Measurements from ENCODE around the gene GPR34.
A peak's percentile ranks its signal among the peaks of the same experiment; 100 is the strongest.

The GPR34 gene

DNA sequence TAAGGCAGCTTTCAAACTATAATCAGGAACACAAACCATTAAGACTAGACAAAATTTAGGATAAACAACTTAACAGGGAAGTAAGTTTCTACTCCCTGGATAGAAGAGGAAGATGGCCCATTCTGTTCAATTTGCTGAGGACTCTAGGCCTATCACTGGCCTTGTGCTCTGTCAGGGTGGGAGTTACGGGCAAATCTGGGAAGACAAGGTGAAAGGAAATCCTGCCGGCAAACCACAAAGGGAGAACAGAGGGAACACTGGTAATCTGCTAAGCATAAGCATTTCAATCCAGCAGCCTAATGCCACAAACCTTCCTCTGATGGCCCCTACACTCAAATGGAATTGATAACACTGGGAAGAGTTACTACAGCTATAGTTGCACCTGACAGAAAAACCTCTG is 43.5 kb downstream of the GPR34 start:
- Histone ChIP-seq H3K4me3 (ENCODE audit: insufficient read depth, low read length, poor library complexity, severe bottlenecking) (no peak overlapping the region), H3K27ac (ENCODE audit: low read depth, low read length) (peak overlapping the region; percentile 98), H3F3A (ENCODE audit: insufficient read depth) (peaks cover 49% of the 10 kb centered on the region), H3K9me2 (replicated peaks; ENCODE audit: insufficient read depth, low read length) (no peaks in the 10 kb centered on the region), H3K27me3 (ENCODE audit: low read length) (no peaks in the 10 kb centered on the region), H4K20me1 (ENCODE audit: low read depth, low read length) (no peaks in the 10 kb centered on the region), H3K4me2 (ENCODE audit: low read depth, low read length, poor library complexity, severe bottlenecking) (peak overlapping the region; percentile 51), H3K79me2 (ENCODE audit: insufficient read depth, low read length) (no peaks in the 10 kb centered on the region), H2AFZ (ENCODE audit: low read depth, low read length, severe bottlenecking) (no peak overlapping the region), H3K36me3 (ENCODE audit: low read length) (no peaks in the 10 kb centered on the region), H3K9ac (ENCODE audit: low read length) (peak overlapping the region; percentile 19), H3K9me3 (ENCODE audit: insufficient read depth, low read length) (no peaks in the 10 kb centered on the region)
- TF ChIP-seq, protein P1, sequence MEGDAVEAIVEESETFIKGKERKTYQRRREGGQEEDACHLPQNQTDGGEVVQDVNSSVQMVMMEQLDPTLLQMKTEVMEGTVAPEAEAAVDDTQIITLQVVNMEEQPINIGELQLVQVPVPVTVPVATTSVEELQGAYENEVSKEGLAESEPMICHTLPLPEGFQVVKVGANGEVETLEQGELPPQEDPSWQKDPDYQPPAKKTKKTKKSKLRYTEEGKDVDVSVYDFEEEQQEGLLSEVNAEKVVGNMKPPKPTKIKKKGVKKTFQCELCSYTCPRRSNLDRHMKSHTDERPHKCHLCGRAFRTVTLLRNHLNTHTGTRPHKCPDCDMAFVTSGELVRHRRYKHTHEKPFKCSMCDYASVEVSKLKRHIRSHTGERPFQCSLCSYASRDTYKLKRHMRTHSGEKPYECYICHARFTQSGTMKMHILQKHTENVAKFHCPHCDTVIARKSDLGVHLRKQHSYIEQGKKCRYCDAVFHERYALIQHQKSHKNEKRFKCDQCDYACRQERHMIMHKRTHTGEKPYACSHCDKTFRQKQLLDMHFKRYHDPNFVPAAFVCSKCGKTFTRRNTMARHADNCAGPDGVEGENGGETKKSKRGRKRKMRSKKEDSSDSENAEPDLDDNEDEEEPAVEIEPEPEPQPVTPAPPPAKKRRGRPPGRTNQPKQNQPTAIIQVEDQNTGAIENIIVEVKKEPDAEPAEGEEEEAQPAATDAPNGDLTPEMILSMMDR (IDR thresholded peaks at IDR 0.05; ENCODE audit: insufficient read depth, low read length, poor library complexity, severe bottlenecking): no peak
- no peak for TF ChIP-seq EZH2phosphoT487 (conservative IDR thresholded peaks at IDR 0.05; ENCODE audit: low read length)

DNA sequence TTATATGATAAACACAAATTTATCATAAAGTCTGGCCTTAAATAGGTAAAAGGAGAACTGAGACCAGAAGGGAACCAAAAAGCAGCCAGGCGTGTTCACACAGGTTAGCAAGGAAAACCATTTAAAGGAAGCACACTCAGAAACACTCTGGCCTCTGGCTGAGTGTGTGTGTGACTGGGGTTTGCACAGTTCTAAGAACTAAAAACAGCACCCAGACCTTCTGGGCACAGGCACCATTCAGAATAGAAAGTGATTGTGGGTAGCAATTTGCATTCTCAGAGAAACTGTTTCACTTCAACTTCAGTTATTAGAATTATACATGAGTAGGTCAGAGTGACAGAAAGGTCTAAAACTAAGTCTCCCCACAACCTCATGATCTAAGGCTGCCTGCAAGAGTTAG is 45.2 kb downstream of the GPR34 start:
- Histone ChIP-seq H3K27me3 (ENCODE audit: low read length) (no peaks in the 10 kb centered on the region), H3K9me2 (replicated peaks; ENCODE audit: insufficient read depth, low read length) (no peaks in the 10 kb centered on the region), H3F3A (ENCODE audit: insufficient read depth) (peaks cover 40% of the 10 kb centered on the region), H3K9ac (ENCODE audit: low read length) (peak overlapping the region; percentile 51), H3K4me3 (ENCODE audit: insufficient read depth, low read length, poor library complexity, severe bottlenecking) (peak overlapping the region; percentile 22), H3K79me2 (ENCODE audit: insufficient read depth, low read length) (no peaks in the 10 kb centered on the region), H3K9me3 (ENCODE audit: insufficient read depth, low read length) (no peaks in the 10 kb centered on the region), H3K36me3 (ENCODE audit: low read length) (no peaks in the 10 kb centered on the region), H2AFZ (ENCODE audit: low read depth, low read length, severe bottlenecking) (no peak overlapping the region), H4K20me1 (ENCODE audit: low read depth, low read length) (no peaks in the 10 kb centered on the region), H3K27ac (ENCODE audit: low read depth, low read length) (peak overlapping the region; percentile 98), H3K4me2 (ENCODE audit: low read depth, low read length, poor library complexity, severe bottlenecking) (peak overlapping the region; percentile 71)
- TF ChIP-seq, protein P1 (IDR thresholded peaks at IDR 0.05; ENCODE audit: insufficient read depth, low read length, poor library complexity, severe bottlenecking): no peak
- TF ChIP-seq EZH2phosphoT487 (conservative IDR thresholded peaks at IDR 0.05; ENCODE audit: low read length): no peak

DNA sequence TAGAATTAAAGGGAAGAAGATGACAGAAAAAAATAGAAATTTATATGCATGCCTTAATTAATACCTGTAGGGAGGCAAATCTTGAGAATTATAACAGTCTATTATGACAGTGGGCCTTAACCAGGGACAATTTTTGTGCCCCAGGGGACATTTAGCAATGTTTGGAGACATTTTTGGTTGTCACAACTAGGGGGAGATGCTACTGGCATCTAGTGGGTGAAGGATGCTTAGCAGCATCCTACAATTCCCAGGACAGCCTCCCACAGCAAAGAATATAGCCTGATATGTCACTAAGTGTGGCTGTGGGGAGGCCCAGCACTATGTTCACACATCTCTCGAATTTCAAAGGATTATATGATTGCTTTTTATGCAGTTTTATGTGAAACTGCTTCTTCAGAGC is 45.8 kb downstream of the GPR34 start:
- peak overlapping the region; percentile 71 for H3K4me2 ChIP-seq (ENCODE audit: low read depth, low read length, poor library complexity, severe bottlenecking)
- H3K9ac ChIP-seq (ENCODE audit: low read length): peak overlapping the region; percentile 51
- no peaks in the 10 kb centered on the region for H4K20me1 ChIP-seq (ENCODE audit: low read depth, low read length)
- peak overlapping the region; percentile 22 for H3K4me3 ChIP-seq (ENCODE audit: insufficient read depth, low read length, poor library complexity, severe bottlenecking)
- H3K9me3 ChIP-seq (ENCODE audit: insufficient read depth, low read length): no peaks in the 10 kb centered on the region
- no peak overlapping the region for H2AFZ ChIP-seq (ENCODE audit: low read depth, low read length, severe bottlenecking)
- peak overlapping the region; percentile 98 for H3K27ac ChIP-seq (ENCODE audit: low read depth, low read length)
- no peaks in the 10 kb centered on the region for H3K36me3 ChIP-seq (ENCODE audit: low read length)
- H3K27me3 ChIP-seq (ENCODE audit: low read length): no peaks in the 10 kb centered on the region
- no peaks in the 10 kb centered on the region for H3K9me2 ChIP-seq (replicated peaks; ENCODE audit: insufficient read depth, low read length)
- no peak for TF ChIP-seq EZH2phosphoT487 (conservative IDR thresholded peaks at IDR 0.05; ENCODE audit: low read length)
- TF ChIP-seq, protein P1 (IDR thresholded peaks at IDR 0.05; ENCODE audit: insufficient read depth, low read length, poor library complexity, severe bottlenecking): peak; percentile 27
- no peaks in the 10 kb centered on the region for H3K79me2 ChIP-seq (ENCODE audit: insufficient read depth, low read length)
- peaks cover 37% of the 10 kb centered on the region for H3F3A ChIP-seq (ENCODE audit: insufficient read depth)

Measured in SU-DHL-6 (cell line).